ENCODE data around the gene CDS2. TPM values are rescaled to one million over a fixed set of nuclear protein-coding genes. Genes with fewer than 3 reads are reported as not detected.

Gene CDS2
- total RNA-seq, 1 experiment from 2014 or later, result 17.1 TPM

DNA sequence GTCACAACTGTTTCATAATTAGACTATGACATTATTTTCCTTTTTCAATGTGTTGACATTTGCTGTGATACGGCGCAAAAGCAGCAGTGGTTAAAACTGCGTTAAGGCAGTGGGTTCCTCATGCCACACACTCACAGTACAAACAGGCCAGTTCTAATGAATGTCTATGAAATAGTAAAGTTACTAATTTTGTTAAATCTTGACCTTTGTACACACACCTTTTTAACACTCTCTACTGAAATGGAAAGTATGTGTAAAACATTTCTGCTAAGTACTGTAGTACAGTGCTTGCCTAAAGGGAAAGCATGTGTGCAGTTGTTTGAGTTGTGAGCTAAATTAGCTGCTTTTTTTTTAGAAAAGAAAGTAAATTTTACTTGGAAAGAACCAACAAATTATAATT lies 60.3 kb downstream of the CDS2 start:
- no peak for DNase-seq
- no peak overlapping the region for H3K4me2 ChIP-seq (ENCODE audit: low read length)
- ChIA-PET POLR2A (ENCODE audit: unreplicated experiment) (no interaction called here), CTCF (interaction anchor here (2.3 kb wide), 1 partner anchor 61 kb away, joined by 5 read pairs; the partner anchor contains the start of gene CDS2)
- H3K4me3 ChIP-seq (ENCODE audit: low read length), result no peak overlapping the region
- H4K20me1 ChIP-seq (ENCODE audit: low read length), result no peaks in the 10 kb centered on the region
- no peak for ATAC-seq
- peaks cover 17% of the 10 kb centered on the region for H3K36me3 ChIP-seq (ENCODE audit: low read depth, low read length)
- H2AFZ ChIP-seq (ENCODE audit: low read length), result no peak overlapping the region
- no TSS peak for BruUV-seq (replicated peaks)
- TF ChIP-seq, protein P1, sequence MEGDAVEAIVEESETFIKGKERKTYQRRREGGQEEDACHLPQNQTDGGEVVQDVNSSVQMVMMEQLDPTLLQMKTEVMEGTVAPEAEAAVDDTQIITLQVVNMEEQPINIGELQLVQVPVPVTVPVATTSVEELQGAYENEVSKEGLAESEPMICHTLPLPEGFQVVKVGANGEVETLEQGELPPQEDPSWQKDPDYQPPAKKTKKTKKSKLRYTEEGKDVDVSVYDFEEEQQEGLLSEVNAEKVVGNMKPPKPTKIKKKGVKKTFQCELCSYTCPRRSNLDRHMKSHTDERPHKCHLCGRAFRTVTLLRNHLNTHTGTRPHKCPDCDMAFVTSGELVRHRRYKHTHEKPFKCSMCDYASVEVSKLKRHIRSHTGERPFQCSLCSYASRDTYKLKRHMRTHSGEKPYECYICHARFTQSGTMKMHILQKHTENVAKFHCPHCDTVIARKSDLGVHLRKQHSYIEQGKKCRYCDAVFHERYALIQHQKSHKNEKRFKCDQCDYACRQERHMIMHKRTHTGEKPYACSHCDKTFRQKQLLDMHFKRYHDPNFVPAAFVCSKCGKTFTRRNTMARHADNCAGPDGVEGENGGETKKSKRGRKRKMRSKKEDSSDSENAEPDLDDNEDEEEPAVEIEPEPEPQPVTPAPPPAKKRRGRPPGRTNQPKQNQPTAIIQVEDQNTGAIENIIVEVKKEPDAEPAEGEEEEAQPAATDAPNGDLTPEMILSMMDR (conservative IDR thresholded peaks at IDR 0.05; ENCODE audit: low read depth, low read length), result no peak
- no peak for TF ChIP-seq EZH2phosphoT487 (IDR thresholded peaks at IDR 0.05; ENCODE audit: borderline replicate concordance, low read length)
- peaks cover 3% of the 10 kb centered on the region for H3K4me1 ChIP-seq (ENCODE audit: insufficient read depth, low read length)
- H3K27ac ChIP-seq (ENCODE audit: low read length), result no peak overlapping the region
- no peaks in the 10 kb centered on the region for H3F3A ChIP-seq (ENCODE audit: low read length, unreplicated experiment)
- H3K9ac ChIP-seq (ENCODE audit: low read length), result no peak overlapping the region
- no peaks in the 10 kb centered on the region for H3K27me3 ChIP-seq (ENCODE audit: low read length)
- intact Hi-C loops (cut with micrococcal nuclease), result no loop called here
- no peaks in the 10 kb centered on the region for H3K9me2 ChIP-seq (replicated peaks; ENCODE audit: low read length)
- H3K9me3 ChIP-seq (ENCODE audit: low read length), result no peaks in the 10 kb centered on the region
- no peaks in the 10 kb centered on the region for H3K79me2 ChIP-seq (ENCODE audit: low read length)

DNA sequence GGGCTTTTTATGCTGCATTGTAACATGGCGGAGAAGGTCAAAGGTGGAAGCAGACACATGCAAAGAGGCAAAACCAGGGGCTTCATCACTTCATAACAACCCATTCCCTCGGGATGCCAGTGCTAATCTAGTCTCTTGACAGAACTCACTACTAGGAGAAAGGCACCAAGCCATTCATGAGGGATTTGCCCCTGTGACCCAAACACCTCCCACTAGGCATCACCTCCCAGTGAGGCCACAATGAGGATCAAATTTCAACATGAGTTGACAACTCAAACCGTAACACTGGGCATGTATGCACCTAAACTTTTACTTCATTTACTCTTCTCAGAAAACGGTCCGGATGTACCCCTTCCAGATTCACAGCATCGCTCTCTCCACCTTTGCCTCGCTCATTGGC lies 61.9 kb downstream of the CDS2 start:
- POLR2A ChIA-PET (ENCODE audit: unreplicated experiment), result no interaction called here
- Histone ChIP-seq H3K9me2 (replicated peaks; ENCODE audit: low read length) (no peaks in the 10 kb centered on the region), H3K4me1 (ENCODE audit: insufficient read depth, low read length) (no peaks in the 10 kb centered on the region), H3F3A (ENCODE audit: low read length, unreplicated experiment) (no peaks in the 10 kb centered on the region), H3K9ac (ENCODE audit: low read length) (no peak overlapping the region), H3K79me2 (ENCODE audit: low read length) (no peaks in the 10 kb centered on the region), H3K4me2 (ENCODE audit: low read length) (no peak overlapping the region), H4K20me1 (ENCODE audit: low read length) (no peaks in the 10 kb centered on the region), H3K36me3 (ENCODE audit: low read depth, low read length) (peaks cover 11% of the 10 kb centered on the region), H3K27ac (ENCODE audit: low read length) (no peak overlapping the region), H3K4me3 (ENCODE audit: low read length) (no peak overlapping the region), H3K9me3 (ENCODE audit: low read length) (no peaks in the 10 kb centered on the region), H2AFZ (ENCODE audit: low read length) (no peak overlapping the region), H3K27me3 (ENCODE audit: low read length) (no peaks in the 10 kb centered on the region)
- TF ChIP-seq, protein P1 (conservative IDR thresholded peaks at IDR 0.05; ENCODE audit: low read depth, low read length), result no peak
- TF ChIP-seq EZH2 (IDR thresholded peaks at IDR 0.05; ENCODE audit: low read length, unreplicated experiment), result no peak
- no peak for TF ChIP-seq EZH2phosphoT487 (IDR thresholded peaks at IDR 0.05; ENCODE audit: borderline replicate concordance, low read length)
- no peak for ATAC-seq
- intact Hi-C loops (cut with micrococcal nuclease), result no loop called here
- CTCF ChIA-PET, result no interaction called here
- no TSS peak for BruUV-seq (replicated peaks)
- no peak for DNase-seq

DNA sequence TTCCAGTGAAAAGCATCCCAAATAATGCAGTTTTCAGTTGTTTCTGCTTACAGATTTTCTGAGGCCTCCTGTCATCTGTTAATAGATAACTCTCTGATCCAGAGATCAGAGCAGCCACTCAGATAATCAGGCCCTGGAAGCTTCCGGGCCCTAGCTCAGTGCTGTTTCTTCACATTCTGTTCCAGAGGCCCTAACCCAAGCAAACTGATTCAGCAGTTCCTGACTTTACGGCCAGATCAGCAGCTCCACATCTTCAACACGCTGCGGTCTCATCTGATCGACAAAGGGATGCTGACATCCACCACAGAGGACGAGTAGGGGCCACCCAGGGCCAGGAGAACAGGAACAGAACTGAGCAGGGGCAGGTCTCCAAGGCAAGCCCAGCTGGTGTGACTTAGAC lies 63.1 kb downstream of the CDS2 start:
- H3K27ac ChIP-seq (ENCODE audit: low read length), result no peak overlapping the region
- TF ChIP-seq EZH2phosphoT487 (IDR thresholded peaks at IDR 0.05; ENCODE audit: borderline replicate concordance, low read length), result no peak
- TF ChIP-seq, protein P1 (conservative IDR thresholded peaks at IDR 0.05; ENCODE audit: low read depth, low read length), result no peak
- ChIA-PET POLR2A (ENCODE audit: unreplicated experiment) (no interaction called here), CTCF (interaction anchor here (4.4 kb wide), 1 partner anchor 63 kb away, joined by 161 read pairs; the partner anchor contains the start of gene CDS2)
- H3K79me2 ChIP-seq (ENCODE audit: low read length), result no peaks in the 10 kb centered on the region
- H3K4me2 ChIP-seq (ENCODE audit: low read length), result no peak overlapping the region
- no peaks in the 10 kb centered on the region for H3K4me1 ChIP-seq (ENCODE audit: insufficient read depth, low read length)
- no peak overlapping the region for H2AFZ ChIP-seq (ENCODE audit: low read length)
- H3K9me3 ChIP-seq (ENCODE audit: low read length), result no peaks in the 10 kb centered on the region
- no TSS peak for BruUV-seq (replicated peaks)
- no peak for DNase-seq
- no peak overlapping the region for H3K4me3 ChIP-seq (ENCODE audit: low read length)
- H3K9ac ChIP-seq (ENCODE audit: low read length), result no peak overlapping the region
- H3K36me3 ChIP-seq (ENCODE audit: low read depth, low read length), result peaks cover 11% of the 10 kb centered on the region
- no peaks in the 10 kb centered on the region for H3K27me3 ChIP-seq (ENCODE audit: low read length)
- no peak for ATAC-seq
- no peaks in the 10 kb centered on the region for H3K9me2 ChIP-seq (replicated peaks; ENCODE audit: low read length)
- H4K20me1 ChIP-seq (ENCODE audit: low read length), result no peaks in the 10 kb centered on the region
- H3F3A ChIP-seq (ENCODE audit: low read length, unreplicated experiment), result no peaks in the 10 kb centered on the region
- intact Hi-C loops (cut with micrococcal nuclease), result no loop called here
